ENCODE results near the gene BRAT1. TPM values are rescaled to one million over a fixed set of nuclear protein-coding genes. Genes with fewer than 3 reads are reported as not detected.

The BRAT1 gene
- total RNA-seq, 2 donors from 2014 or later, result 42.1 to 42.7 TPM

DNA sequence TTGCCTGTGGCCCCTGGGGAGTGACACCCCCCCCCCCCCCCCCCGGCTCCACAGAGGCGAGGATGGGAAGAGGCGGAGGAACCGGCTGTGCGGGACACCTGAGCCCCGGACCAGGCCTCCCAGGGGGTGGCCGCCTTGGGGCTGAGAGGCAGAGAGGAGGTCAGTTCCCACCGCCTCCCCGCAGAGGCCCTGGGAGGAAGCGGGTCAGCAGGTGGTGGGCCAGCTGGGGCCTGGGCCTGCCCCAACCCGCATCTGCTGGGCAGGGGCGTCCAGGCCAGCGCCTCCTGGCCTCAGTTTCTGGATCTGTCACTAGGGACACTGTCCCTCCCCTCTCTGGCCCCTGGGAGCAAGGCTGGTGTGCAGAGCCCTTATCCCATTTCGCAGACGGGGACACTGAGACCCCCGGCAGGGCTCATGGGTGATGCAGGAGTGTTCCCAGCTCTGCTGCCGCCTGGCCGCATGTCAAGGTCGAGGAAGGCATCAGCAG is 50.4 kb downstream of the BRAT1 start:
- Histone ChIP-seq H3K9ac (ENCODE audit: extremely low read depth, low read length, poor library complexity, severe bottlenecking) (no peak overlapping the region), H3K36me3 (ENCODE audit: control insufficient read depth, insufficient read depth, low read length) (no peaks in the 10 kb centered on the region), H3K4me1 (ENCODE audit: control insufficient read depth, insufficient read depth, low read length) (peaks cover 3% of the 10 kb centered on the region), H3K27me3 (ENCODE audit: control insufficient read depth, insufficient read depth, low read length, poor library complexity, severe bottlenecking) (no peaks in the 10 kb centered on the region), H3K27ac (ENCODE audit: low read depth, low read length) (no peak overlapping the region), H3K4me3 (ENCODE audit: low read length) (no peak overlapping the region), H3K9me3 (ENCODE audit: control insufficient read depth, low read length) (no peaks in the 10 kb centered on the region)
- no peaks in the 10 kb centered on the region for H3K27me3 Mint-ChIP-seq (ENCODE audit: insufficient read depth)
- no peak overlapping the region for H3K27ac Mint-ChIP-seq
- H3K4me3 Mint-ChIP-seq, result no peak overlapping the region
- 86 to 90% methylated on average over 11 to 19 of the region's 19 CpGs for WGBS, 2 experiments (ENCODE audit: insufficient coverage in 1 of 2, insufficient read length in 1 of 2)
- no peak for DNase-seq
- H3K9me3 Mint-ChIP-seq, result no peaks in the 10 kb centered on the region
- TF ChIP-seq, protein P1, sequence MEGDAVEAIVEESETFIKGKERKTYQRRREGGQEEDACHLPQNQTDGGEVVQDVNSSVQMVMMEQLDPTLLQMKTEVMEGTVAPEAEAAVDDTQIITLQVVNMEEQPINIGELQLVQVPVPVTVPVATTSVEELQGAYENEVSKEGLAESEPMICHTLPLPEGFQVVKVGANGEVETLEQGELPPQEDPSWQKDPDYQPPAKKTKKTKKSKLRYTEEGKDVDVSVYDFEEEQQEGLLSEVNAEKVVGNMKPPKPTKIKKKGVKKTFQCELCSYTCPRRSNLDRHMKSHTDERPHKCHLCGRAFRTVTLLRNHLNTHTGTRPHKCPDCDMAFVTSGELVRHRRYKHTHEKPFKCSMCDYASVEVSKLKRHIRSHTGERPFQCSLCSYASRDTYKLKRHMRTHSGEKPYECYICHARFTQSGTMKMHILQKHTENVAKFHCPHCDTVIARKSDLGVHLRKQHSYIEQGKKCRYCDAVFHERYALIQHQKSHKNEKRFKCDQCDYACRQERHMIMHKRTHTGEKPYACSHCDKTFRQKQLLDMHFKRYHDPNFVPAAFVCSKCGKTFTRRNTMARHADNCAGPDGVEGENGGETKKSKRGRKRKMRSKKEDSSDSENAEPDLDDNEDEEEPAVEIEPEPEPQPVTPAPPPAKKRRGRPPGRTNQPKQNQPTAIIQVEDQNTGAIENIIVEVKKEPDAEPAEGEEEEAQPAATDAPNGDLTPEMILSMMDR (conservative IDR thresholded peaks at IDR 0.05), result no peak
- peaks cover 15% of the 10 kb centered on the region for H3K4me1 Mint-ChIP-seq
- H3K36me3 Mint-ChIP-seq (ENCODE audit: low read depth), result no peaks in the 10 kb centered on the region

GRCh38 chr7:2504128-2504888 is 51.0 kb downstream of the BRAT1 start:
- H3K27ac Mint-ChIP-seq, result no peak overlapping the region
- H3K9ac ChIP-seq (ENCODE audit: extremely low read depth, low read length, poor library complexity, severe bottlenecking), result no peak overlapping the region
- no peaks in the 10 kb centered on the region for H3K36me3 ChIP-seq (ENCODE audit: control insufficient read depth, insufficient read depth, low read length)
- DNase-seq, result no peak
- H3K27me3 ChIP-seq (ENCODE audit: control insufficient read depth, insufficient read depth, low read length, poor library complexity, severe bottlenecking), result no peaks in the 10 kb centered on the region
- no peak overlapping the region for H3K4me3 ChIP-seq (ENCODE audit: low read length)
- H3K27ac ChIP-seq (ENCODE audit: low read depth, low read length), result no peak overlapping the region
- no peak overlapping the region for H3K4me3 Mint-ChIP-seq
- H3K9me3 Mint-ChIP-seq, result no peaks in the 10 kb centered on the region
- no peaks in the 10 kb centered on the region for H3K27me3 Mint-ChIP-seq (ENCODE audit: insufficient read depth)
- H3K4me1 Mint-ChIP-seq, result peaks cover 17% of the 10 kb centered on the region
- WGBS, 2 experiments (ENCODE audit: insufficient coverage in 1 of 2, insufficient read length in 1 of 2), result 80 to 89% methylated on average over 12 to 21 of the region's 21 CpGs
- TF ChIP-seq, protein P1 (conservative IDR thresholded peaks at IDR 0.05), result no peak
- H3K9me3 ChIP-seq (ENCODE audit: control insufficient read depth, low read length), result no peaks in the 10 kb centered on the region
- peaks cover 4% of the 10 kb centered on the region for H3K4me1 ChIP-seq (ENCODE audit: control insufficient read depth, insufficient read depth, low read length)
- no peaks in the 10 kb centered on the region for H3K36me3 Mint-ChIP-seq (ENCODE audit: low read depth)

GRCh38 chr7:2503056-2503941 is 52.0 kb downstream of the BRAT1 start:
- Mint-ChIP-seq H3K36me3 (ENCODE audit: low read depth) (no peaks in the 10 kb centered on the region), H3K27me3 (ENCODE audit: insufficient read depth) (no peaks in the 10 kb centered on the region), H3K4me1 (peaks cover 12% of the 10 kb centered on the region), H3K9me3 (no peaks in the 10 kb centered on the region), H3K27ac (no peak overlapping the region), H3K4me3 (no peak overlapping the region)
- DNase-seq, result no peak
- H3K27me3 ChIP-seq (ENCODE audit: control insufficient read depth, insufficient read depth, low read length, poor library complexity, severe bottlenecking), result no peaks in the 10 kb centered on the region
- H3K36me3 ChIP-seq (ENCODE audit: control insufficient read depth, insufficient read depth, low read length), result no peaks in the 10 kb centered on the region
- peaks cover 10% of the 10 kb centered on the region for H3K4me1 ChIP-seq (ENCODE audit: control insufficient read depth, insufficient read depth, low read length)
- no peak overlapping the region for H3K9ac ChIP-seq (ENCODE audit: extremely low read depth, low read length, poor library complexity, severe bottlenecking)
- WGBS, 2 experiments (ENCODE audit: insufficient coverage in 1 of 2, insufficient read length in 1 of 2), result 86 to 89% methylated on average over 15 to 24 of the region's 25 CpGs
- H3K4me3 ChIP-seq (ENCODE audit: low read length), result no peak overlapping the region
- H3K27ac ChIP-seq (ENCODE audit: low read depth, low read length), result no peak overlapping the region
- TF ChIP-seq, protein P1 (conservative IDR thresholded peaks at IDR 0.05), result no peak
- H3K9me3 ChIP-seq (ENCODE audit: control insufficient read depth, low read length), result no peaks in the 10 kb centered on the region

Data from endodermal cell (in vitro differentiated cells).